WERI-Rb-1 (cell line): ENCODE data around the gene PPFIBP1.

ENCODE experiments used
- DNase-seq: peaks from one replicate; pipeline ENCODE4 v3.0.0-alpha.2; 2020
- H3K27ac ChIP-seq: fragments of 250-450 bp; sonication (Bioruptor Pico); 2 replicates; pipeline ENCODE4 v1.5.1; 2020; ENCODE audit warnings: mild to moderate bottlenecking, moderate library complexity
- H3K27me3 ChIP-seq: fragments of 250-450 bp; sonication (Bioruptor Pico); 2 replicates; pipeline ENCODE4 v1.5.1; 2021; ENCODE audit warnings: mild to moderate bottlenecking, low read depth, moderate library complexity; ENCODE audit not compliant: insufficient read depth, severe bottlenecking
- H3K36me3 ChIP-seq: fragments of 250-450 bp; sonication (Bioruptor Pico); 2 replicates; pipeline ENCODE4 v1.5.1; 2020; ENCODE audit warnings: mild to moderate bottlenecking, moderate library complexity
- H3K4me3 ChIP-seq: 2 replicates; pipeline ENCODE4 v1.5.1; 2011; ENCODE audit warnings: low read depth, mild to moderate bottlenecking, control low read depth, low read length
- H3K9me3 ChIP-seq: fragments of 250-450 bp; sonication (Bioruptor Pico); 2 replicates; pipeline ENCODE4 v1.5.1; 2021; ENCODE audit warnings: mild to moderate bottlenecking, moderate library complexity; ENCODE audit not compliant: severe bottlenecking
- CTCF ChIP-seq: IDR thresholded peaks from 2 replicates; pipeline ENCODE4 v1.5.1; 2011; ENCODE audit warnings: low read depth, mild to moderate bottlenecking, control low read depth, inconsistent platforms, low read length

PPFIBP1 gene

GRCh38 chr12:27498761-27499160 is 25.2 kb upstream of the PPFIBP1 start:
- H3K27ac ChIP-seq: no peak overlapping the region
- TF ChIP-seq CTCF: no peak
- no peak for DNase-seq
- H3K4me3 ChIP-seq: no peak overlapping the region
- H3K27me3 ChIP-seq: no peaks in the 10 kb centered on the region
- H3K9me3 ChIP-seq: no peaks in the 10 kb centered on the region
- H3K36me3 ChIP-seq: no peaks in the 10 kb centered on the region

- H3K27ac ChIP-seq: no peak overlapping the region
Observed at GRCh38 chr12:27499377-27499776, 24.6 kb upstream of the PPFIBP1 start.

GRCh38 chr12:27500546-27500945 is 23.5 kb upstream of the PPFIBP1 start:
- DNase-seq: no peak
- H3K9me3 ChIP-seq: no peaks in the 10 kb centered on the region
- TF ChIP-seq CTCF: no peak
- H3K4me3 ChIP-seq: no peak overlapping the region
- no peaks in the 10 kb centered on the region for H3K36me3 ChIP-seq
- no peaks in the 10 kb centered on the region for H3K27me3 ChIP-seq
- no peak overlapping the region for H3K27ac ChIP-seq

More at GRCh38 chr12:27499377-27499776, 24.6 kb upstream of the PPFIBP1 start:
- TF ChIP-seq CTCF: no peak
- Histone ChIP-seq H3K36me3 (no peaks in the 10 kb centered on the region), H3K27me3 (no peaks in the 10 kb centered on the region), H3K9me3 (no peaks in the 10 kb centered on the region), H3K4me3 (no peak overlapping the region)
- no peak for DNase-seq

GRCh38 chr12:27502021-27502435 is 22.0 kb upstream of the PPFIBP1 start:
- no peak overlapping the region for H3K4me3 ChIP-seq
- TF ChIP-seq CTCF: no peak
- no peaks in the 10 kb centered on the region for H3K9me3 ChIP-seq
- no peaks in the 10 kb centered on the region for H3K27me3 ChIP-seq
- H3K36me3 ChIP-seq: no peaks in the 10 kb centered on the region
- DNase-seq: no peak
- H3K27ac ChIP-seq: no peak overlapping the region

- H3K27ac ChIP-seq: no peak overlapping the region
- H3K27me3 ChIP-seq: no peaks in the 10 kb centered on the region
- no peaks in the 10 kb centered on the region for H3K9me3 ChIP-seq
- no peak overlapping the region for H3K4me3 ChIP-seq
- no peaks in the 10 kb centered on the region for H3K36me3 ChIP-seq
- DNase-seq: no peak
- TF ChIP-seq CTCF: no peak
Observed at GRCh38 chr12:27504507-27504906, 19.5 kb upstream of the PPFIBP1 start.

- H3K36me3 ChIP-seq: no peaks in the 10 kb centered on the region
- H3K27ac ChIP-seq: no peak overlapping the region
- H3K9me3 ChIP-seq: no peaks in the 10 kb centered on the region
- no peak for TF ChIP-seq CTCF
- H3K27me3 ChIP-seq: no peaks in the 10 kb centered on the region
- no peak overlapping the region for H3K4me3 ChIP-seq
- DNase-seq: no peak
Observed at GRCh38 chr12:27505109-27505508, 18.9 kb upstream of the PPFIBP1 start.
